Stimulated activated CD4-positive, alpha-beta T cell treated with anti-CD3 and anti-CD28 coated beads, Interleukin-1b, Interleukin-23, amount 100 ng/mL, for 4 hours (primary cell): Measurements from ENCODE around the gene DNAH10.
"Not testable (repeated sequence)": the region's sequence is repeated elsewhere in the genome, so short reads cannot be mapped to it uniquely, and the experiment has no call there.

Experiments
- DNase-seq, 2 donors: peaks; one replicate each; pipeline ENCODE4 v3.0.0-alpha.2; 2020; ENCODE audit warnings: low read depth in 2 of 2

DNAH10 gene

GRCh38 chr12:123946516-123947505, 184.7 kb downstream of the DNAH10 start:
- DNase-seq: not testable (repeated sequence)

- not testable (repeated sequence) for DNase-seq
Observed at GRCh38 chr12:123947531-123947930, 185.4 kb downstream of the DNAH10 start.

- DNase-seq: no peak
Observed at GRCh38 chr12:123948401-123948795, 186.3 kb downstream of the DNAH10 start.

DNA sequence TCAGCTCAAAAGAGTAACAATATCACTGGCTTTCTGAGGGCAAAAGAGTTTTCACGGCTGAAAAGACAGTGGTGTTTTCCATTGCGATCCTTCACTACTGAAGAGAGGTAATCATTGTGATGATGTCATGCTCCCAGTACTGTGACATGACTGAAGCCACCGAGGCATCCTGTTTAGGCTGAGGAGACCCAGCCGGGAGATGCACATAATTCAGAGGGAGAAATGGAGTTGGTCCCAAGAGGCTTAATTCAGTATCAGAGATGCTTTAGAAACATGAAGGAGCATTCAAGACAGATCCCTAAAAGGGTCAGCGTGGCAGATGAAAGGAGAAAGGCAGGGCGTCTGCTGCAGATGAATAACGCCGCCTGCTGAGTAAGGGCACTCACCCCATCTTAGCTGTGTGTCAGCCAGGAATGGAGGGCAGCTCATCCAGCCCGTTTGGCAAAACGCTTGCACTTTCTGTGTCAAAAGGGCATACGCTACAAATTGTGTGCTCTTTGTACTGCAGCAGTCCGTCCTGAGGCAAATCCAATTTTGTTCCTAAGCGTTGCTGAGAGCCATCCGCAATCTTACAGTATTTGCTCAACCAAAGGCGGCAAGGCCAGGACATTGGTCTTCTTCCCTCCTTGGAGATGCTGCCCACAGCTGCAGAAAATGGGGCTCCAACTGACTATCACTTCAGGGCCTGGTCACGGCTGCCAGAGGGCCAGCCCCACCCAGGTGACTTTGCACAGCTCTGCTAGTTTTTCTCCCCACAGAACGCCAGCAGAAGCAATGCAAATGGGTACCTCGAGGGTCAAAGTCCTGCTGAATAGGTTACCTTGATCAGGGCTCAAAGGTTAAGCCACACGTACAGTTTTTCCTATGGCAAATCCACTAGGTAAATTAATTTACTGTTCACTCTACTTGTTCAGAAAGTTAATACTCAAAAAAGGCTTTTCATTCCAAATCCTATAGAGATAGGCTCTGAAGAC, 187.0 kb downstream of the DNAH10 start:
- no peak for DNase-seq

- no peak for DNase-seq
Observed at GRCh38 chr12:123949770-123950165, 187.7 kb downstream of the DNAH10 start.

- DNase-seq: no peak
Observed at GRCh38 chr12:123950476-123951349, 188.6 kb downstream of the DNAH10 start.

GRCh38 chr12:123951467-123951866, 189.4 kb downstream of the DNAH10 start:
- no peak for DNase-seq

DNA sequence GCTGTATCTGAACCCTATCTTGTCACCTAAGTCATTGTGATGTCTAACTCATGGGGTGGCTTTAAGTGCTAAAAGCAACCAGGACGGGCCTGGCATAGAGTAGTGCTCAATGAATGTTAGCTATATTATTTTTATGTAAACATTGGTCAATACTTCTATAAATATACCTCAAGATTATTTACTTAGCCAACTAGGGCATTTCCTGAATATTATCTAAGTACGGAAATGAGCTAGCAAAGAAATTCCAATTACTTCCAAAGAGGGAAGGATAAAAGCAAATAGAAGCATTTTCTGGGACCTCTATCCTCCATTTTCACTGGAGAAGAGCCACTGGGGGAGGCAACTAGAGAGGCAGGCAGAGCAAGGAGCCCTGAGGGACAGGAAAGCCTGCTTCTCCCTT, 189.9 kb downstream of the DNAH10 start:
- DNase-seq: no peak

- DNase-seq: no peak
Observed at GRCh38 chr12:123954647-123955350, 192.7 kb downstream of the DNAH10 start.

DNA sequence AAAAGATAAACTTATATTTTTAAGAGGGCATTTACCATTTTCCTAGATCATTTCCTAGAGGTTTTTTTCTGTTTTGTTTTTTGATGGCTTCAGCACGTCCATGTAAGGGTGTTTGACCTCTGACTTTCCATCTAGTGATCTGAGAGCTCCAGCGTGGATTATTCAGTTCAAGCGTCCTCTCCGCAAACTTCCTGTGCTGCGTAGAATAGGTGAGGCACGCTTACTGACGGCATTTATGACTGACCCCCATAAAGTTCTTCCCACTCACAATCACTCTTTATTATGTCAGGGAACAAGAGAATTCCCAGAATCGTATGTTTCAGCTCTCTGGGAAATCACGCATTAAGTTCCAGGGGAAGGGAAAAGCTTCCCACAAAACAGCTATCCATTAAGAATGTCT, 194.1 kb downstream of the DNAH10 start:
- DNase-seq: no peak

GRCh38 chr12:123957196-123957595, 195.1 kb downstream of the DNAH10 start:
- DNase-seq: no peak

- no peak for DNase-seq
Observed at GRCh38 chr12:123958462-123958861, 196.4 kb downstream of the DNAH10 start.

DNA sequence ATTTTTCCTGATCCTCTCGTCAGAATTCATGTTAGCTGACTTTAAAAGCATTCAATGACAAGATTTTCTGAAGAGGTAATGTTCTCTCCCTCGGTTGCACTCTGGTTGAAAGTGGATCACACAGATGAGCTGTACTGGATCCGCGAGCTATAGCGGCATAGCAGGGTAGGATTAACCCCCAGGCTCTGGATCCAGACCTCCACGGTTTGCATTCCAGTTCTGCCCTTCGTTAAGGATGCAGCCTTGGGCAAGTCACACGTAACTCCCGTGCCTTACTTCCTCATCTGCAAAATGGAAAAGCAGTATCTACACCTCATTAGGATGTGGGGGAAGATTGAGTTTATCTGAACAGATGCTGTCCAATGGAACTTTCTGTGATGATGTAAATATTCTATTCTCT, 196.8 kb downstream of the DNAH10 start:
- DNase-seq: no peak

DNA sequence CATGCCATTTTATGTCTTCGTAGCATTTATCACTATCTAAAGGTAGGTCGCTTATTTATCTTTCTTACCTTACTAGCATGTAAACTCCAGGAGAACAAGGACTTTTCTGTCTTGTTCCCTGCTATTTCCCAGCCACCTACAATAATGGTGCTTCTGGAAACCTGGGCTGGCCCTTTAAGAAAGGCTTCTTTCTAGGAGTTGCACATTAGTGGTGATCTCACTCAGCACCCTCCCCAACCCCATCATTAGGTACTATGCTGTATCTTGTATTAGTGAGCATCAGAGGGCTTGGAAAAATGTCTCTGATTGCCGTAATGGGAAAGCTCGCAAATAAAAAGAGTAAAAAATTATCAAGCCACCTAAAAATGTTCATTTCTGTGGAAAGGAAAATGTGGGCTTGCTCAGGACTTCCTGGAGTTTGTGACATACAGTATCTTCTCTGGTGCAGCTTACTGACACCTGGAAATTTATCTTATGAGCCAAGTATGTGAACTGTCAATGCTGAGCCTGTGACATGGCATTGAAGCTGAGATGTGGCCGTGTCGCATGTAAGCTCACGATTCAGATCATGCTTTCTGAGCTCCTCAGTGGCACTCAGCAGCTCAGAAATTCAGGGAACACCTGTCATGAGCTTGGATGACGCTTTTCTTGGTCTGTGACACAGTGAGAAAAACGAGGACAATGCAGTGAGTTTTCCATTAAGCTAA, 198.1 kb downstream of the DNAH10 start:
- no peak for DNase-seq

GRCh38 chr12:123960856-123961255, 198.8 kb downstream of the DNAH10 start:
- DNase-seq: no peak

- DNase-seq: no peak
Observed at GRCh38 chr12:123961585-123962345, 199.7 kb downstream of the DNAH10 start.

GRCh38 chr12:123962513-123962912, 200.4 kb downstream of the DNAH10 start:
- no peak for DNase-seq

GRCh38 chr12:123963821-123964220, 201.7 kb downstream of the DNAH10 start:
- DNase-seq: no peak

DNA sequence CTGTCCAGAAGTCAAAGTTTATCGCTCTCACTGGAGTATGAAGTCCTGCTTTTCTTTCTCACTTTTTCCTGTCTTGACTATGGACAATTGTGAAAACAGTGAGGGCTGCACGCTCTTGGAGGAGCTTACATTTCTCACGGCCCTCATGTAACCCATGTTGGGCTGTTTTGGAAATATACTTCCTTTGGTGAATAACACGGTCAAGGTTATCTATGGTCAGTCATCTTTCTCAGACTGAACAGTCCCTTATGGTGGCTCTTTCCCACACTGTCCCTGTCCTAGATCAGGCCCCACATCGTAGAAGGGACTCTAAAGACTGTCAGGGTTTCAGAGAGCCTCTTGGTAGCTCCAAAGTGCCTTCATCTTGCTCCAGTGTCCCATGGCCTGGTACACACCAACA, 203.3 kb downstream of the DNAH10 start:
- no peak for DNase-seq
